Endothelial cell of umbilical vein (primary cell): Measurements from ENCODE around the gene LIMA1. TPM values are rescaled to one million over a fixed set of nuclear protein-coding genes. Genes with fewer than 3 reads are reported as not detected.

Experiments
- BruUV-seq: library from RNA; stranded (reverse); fragments of 400-500 nt; replicated peaks from 2 replicates; lab custom pipeline; 2021; lab: Mats Ljungman, UMichigan
- CTCF ChIA-PET: fragments of 300-600, 350-600 bp; sonication (Branson Sonifier 250); formaldehyde crosslinking; loops from one replicate; lab custom pipeline; 2021; ENCODE audit warnings: antibody characterized with exemption, inconsistent platforms; lab: Charles Lee
- POLR2A ChIA-PET: fragments of 300-600, 350-600 bp; sonication (Branson Sonifier 250); formaldehyde crosslinking; loops from one replicate; lab custom pipeline; 2021; ENCODE audit warnings: antibody characterized with exemption, inconsistent platforms; lab: Charles Lee
- DNase-seq: peaks from one replicate; pipeline ENCODE4 v3.0.0-alpha.2; 2011; ENCODE audit warnings: low read depth, low spot score
- FAIRE-seq: peaks from 2 replicates; lab custom pipeline; 2011; peaks lifted over from hg19 to GRCh38; lab: Jason Lieb, UNC
- H2AFZ ChIP-seq: 2 replicates; pipeline ENCODE4 v1.6.0; 2012; ENCODE audit warnings: low read depth, low read length, control low read depth, inconsistent platforms
- H3K27ac ChIP-seq: 2 replicates; pipeline ENCODE4 v1.5.1; 2011; ENCODE audit warnings: low read depth, mild to moderate bottlenecking, control low read depth, low read length, moderate library complexity; ENCODE audit not compliant: insufficient read depth
- H3K27me3 ChIP-seq, 2 experiments: 2 replicates each; pipeline versions ENCODE4 v1.6.0 to v1.6.1; 2011; ENCODE audit warnings: low read length in 2 of 2, mixed read lengths in 1 of 2; ENCODE audit not compliant: control insufficient read depth in 2 of 2, insufficient read depth in 2 of 2
- H3K36me3 ChIP-seq, 2 experiments: 2 replicates in 1 of 2; 3 replicates in 1 of 2; pipeline ENCODE4 v1.5.1; 2011; ENCODE audit warnings: low read length in 2 of 2, mild to moderate bottlenecking in 1 of 2, moderate library complexity in 1 of 2; ENCODE audit not compliant: control insufficient read depth in 2 of 2, insufficient read depth in 2 of 2; ENCODE audit errors: extremely low read depth in 1 of 2
- H3K4me1 ChIP-seq: 3 replicates; pipeline ENCODE4 v1.5.1; 2011; ENCODE audit warnings: mild to moderate bottlenecking, low read length; ENCODE audit not compliant: control insufficient read depth, insufficient read depth; ENCODE audit errors: extremely low read depth
- H3K4me2 ChIP-seq: 2 replicates; pipeline ENCODE4 v1.6.1; 2011; ENCODE audit warnings: low read length, control low read depth, mixed read lengths; ENCODE audit not compliant: insufficient read depth
- H3K4me3 ChIP-seq, 3 experiments: fragments of 200-600 bp in 1 of 3; sonication (generic), shearing (Covaris generic) in 1 of 3; replicated peaks in 1 of 3; 2 replicates each; pipeline ENCODE4 v1.5.1; 2011 to 2016; ENCODE audit warnings: control low read depth in 3 of 3, low read length in 3 of 3, mild to moderate bottlenecking in 2 of 3, inconsistent platforms in 1 of 3, low read depth in 1 of 3, moderate library complexity in 1 of 3; ENCODE audit not compliant: insufficient read depth in 1 of 3
- H3K79me2 ChIP-seq: 2 replicates; pipeline ENCODE4 v1.6.0; 2012; ENCODE audit warnings: low read length, inconsistent platforms; ENCODE audit not compliant: control insufficient read depth, insufficient read depth
- H3K9ac ChIP-seq: replicated peaks from 2 replicates; pipeline ENCODE3; 2011; ENCODE audit warnings: low read length, control low read depth; ENCODE audit not compliant: insufficient read depth; ENCODE audit errors: extremely low read depth
- H3K9me1 ChIP-seq: replicated peaks from 3 replicates; pipeline ENCODE4 v1.6.0; 2011; ENCODE audit warnings: mild to moderate bottlenecking, low read length; ENCODE audit not compliant: control insufficient read depth, insufficient read depth; ENCODE audit errors: extremely low read depth
- H3K9me3 ChIP-seq: replicated peaks from 2 replicates; pipeline ENCODE4 v1.5.1; 2012; ENCODE audit warnings: low read length, inconsistent platforms; ENCODE audit not compliant: control insufficient read depth, insufficient read depth
- H4K20me1 ChIP-seq: replicated peaks from 2 replicates; pipeline ENCODE3; 2011; ENCODE audit warnings: mild to moderate bottlenecking, low read length; ENCODE audit not compliant: control insufficient read depth, insufficient read depth; ENCODE audit errors: extremely low read depth
- CTCF ChIP-seq, 2 donors: IDR thresholded peaks; 1 replicate in 1 of 2; 2 replicates in 1 of 2; pipeline ENCODE4 v1.5.1; 2011; ENCODE audit warnings: low read length in 2 of 2, mild to moderate bottlenecking in 2 of 2, moderate library complexity in 2 of 2, control low read depth in 1 of 2, inconsistent platforms in 1 of 2, low read depth in 1 of 2; ENCODE audit not compliant: insufficient read depth in 1 of 2; ENCODE audit errors: extremely low read depth in 1 of 2
- EZH2 ChIP-seq: IDR thresholded peaks from 2 replicates; pipeline ENCODE4 v1.6.1; 2012; ENCODE audit warnings: borderline replicate concordance, low read depth, mild to moderate bottlenecking, moderate library complexity, low read length, inconsistent platforms; ENCODE audit not compliant: severe bottlenecking
- FOS ChIP-seq: IDR thresholded peaks from 2 replicates; pipeline ENCODE4 v1.6.1; 2011; ENCODE audit warnings: mild to moderate bottlenecking, low read length, moderate library complexity, borderline replicate concordance; ENCODE audit not compliant: insufficient read depth
- GATA2 ChIP-seq: IDR thresholded peaks from 2 replicates; pipeline ENCODE4 v1.7.0; 2011; ENCODE audit warnings: low read depth, mild to moderate bottlenecking, moderate library complexity, mixed read lengths, low read length; ENCODE audit not compliant: insufficient read length, insufficient read depth
- JUN ChIP-seq: IDR thresholded peaks from 2 replicates; pipeline ENCODE4 v1.6.1; 2011; ENCODE audit warnings: borderline replicate concordance, low read depth; ENCODE audit not compliant: insufficient read length, insufficient read depth
- MAX ChIP-seq: IDR thresholded peaks from 2 replicates; pipeline ENCODE4 v1.6.1; 2011; ENCODE audit not compliant: insufficient read depth, insufficient read length
- MYC ChIP-seq: IDR thresholded peaks from one replicate; pipeline ENCODE4 v1.6.1; 2011; ENCODE audit warnings: mild to moderate bottlenecking, low read depth, low read length
- POLR2A ChIP-seq: IDR thresholded peaks from 2 replicates; pipeline ENCODE4 v1.6.1; 2012; ENCODE audit warnings: low read depth, mild to moderate bottlenecking, control low read depth, low read length
- POLR2AphosphoS5 ChIP-seq: IDR thresholded peaks from 2 replicates; pipeline ENCODE4 v1.6.1; 2012; ENCODE audit warnings: low read depth, mild to moderate bottlenecking, control low read depth, low read length, moderate library complexity; ENCODE audit not compliant: insufficient read depth
- dilution Hi-C: fragments of 300-500 bp; cut with MboI; formaldehyde crosslinking; loops from one replicate; pipeline ENCODE4 v1.15.0; 2019; ENCODE audit warnings: low sequenced_read_pairs; ENCODE audit not compliant: extremely low pct_ligation_motif_present
- intact Hi-C: fragments of 100-400 bp; cut with micrococcal nuclease; formaldehyde crosslinking; loops from one replicate; pipeline ENCODE4 v1.10.0; 2022
- polyA plus RNA-seq, 4 experiments: library from polyadenylated mRNA; depleted of rRNA in 3 of 4; stranded (reverse) in 3 of 4; unstranded in 1 of 4; fragments of >200 nt; gene quantifications; 2 replicates each; pipeline versions ENCODE4 v1.2.1 to v1.2.3, GENCODE V29; 2011 to 2012; ENCODE audit warnings: missing spikeins in 1 of 4
- total RNA-seq: library from RNA; stranded (reverse); gene quantifications from 2 replicates; pipeline ENCODE4 v1.2.3, GENCODE V29; 2021

The LIMA1 gene
- total and polyA plus RNA-seq, 2 donors (not counting 3 experiments of a cell fraction or from before 2014, with no cell fraction given), result 35.0 to 87.3 TPM

GRCh38 chr12:50241178-50241577, 42.1 kb downstream of the LIMA1 start:
- no peaks in the 10 kb centered on the region for H3K79me2 ChIP-seq
- intact Hi-C loops, result no loop called here
- no peaks in the 10 kb centered on the region for H3K9me3 ChIP-seq
- CTCF ChIA-PET, result interaction anchor here (1.0 to 1.7 kb wide), 3 partner anchors 10 to 29 kb away, joined by 3 to 4 read pairs (median 3); no protein-coding TSS in a partner anchor
- H3K9me1 ChIP-seq, result no peaks in the 10 kb centered on the region
- POLR2A ChIA-PET, result no interaction called here
- FAIRE-seq, result no peak
- H3K9ac ChIP-seq, result no peak overlapping the region
- H3K4me1 ChIP-seq, result no peaks in the 10 kb centered on the region
- no peak overlapping the region for H3K4me3 ChIP-seq
- H3K4me2 ChIP-seq, result no peak overlapping the region
- peaks cover 4 to 6% of the 10 kb centered on the region in 2 experiments for H3K27me3 ChIP-seq
- TF ChIP-seq CTCF (IDR thresholded peaks at IDR 0.05; ENCODE audit: extremely low read depth in 1 of 2, insufficient read depth in 1 of 2, low read depth in 1 of 2, low read length in 2 of 2), result no peak
- TF ChIP-seq MYC, result no peak
- TF ChIP-seq POLR2AphosphoS5, result no peak
- H3K36me3 ChIP-seq, result no peaks in the 10 kb centered on the region
- dilution Hi-C loops, result no loop called here
- no peaks in the 10 kb centered on the region for H4K20me1 ChIP-seq
- H2AFZ ChIP-seq, result no peak overlapping the region
- H3K27ac ChIP-seq, result no peak overlapping the region
- BruUV-seq, result no TSS peak
- no peak for DNase-seq

GRCh38 chr12:50240792-50241114, 42.6 kb downstream of the LIMA1 start:
- no peak overlapping the region for H3K9ac ChIP-seq
- H3K36me3 ChIP-seq, result no peaks in the 10 kb centered on the region
- H3K27me3 ChIP-seq, result peaks cover 4 to 5% of the 10 kb centered on the region in 2 experiments
- no peaks in the 10 kb centered on the region for H4K20me1 ChIP-seq
- intact Hi-C loops, result no loop called here
- H3K4me3 ChIP-seq, result no peak overlapping the region
- TF ChIP-seq GATA2 (no peak), POLR2A (no peak), EZH2 (no peak), POLR2AphosphoS5 (no peak), FOS (no peak), MYC (no peak), JUN (no peak), CTCF (IDR thresholded peaks at IDR 0.05; ENCODE audit: extremely low read depth in 1 of 2, insufficient read depth in 1 of 2, low read depth in 1 of 2, low read length in 2 of 2) (no peak), MAX (no peak)
- no peak overlapping the region for H3K4me2 ChIP-seq
- no peaks in the 10 kb centered on the region for H3K79me2 ChIP-seq
- ChIA-PET CTCF (interaction anchor here (1.0 to 1.7 kb wide), 3 partner anchors 9 to 29 kb away, joined by 3 to 4 read pairs (median 3); no protein-coding TSS in a partner anchor), POLR2A (no interaction called here)
- no peak overlapping the region for H3K27ac ChIP-seq
- dilution Hi-C loops, result no loop called here
- no peak for DNase-seq
- no TSS peak for BruUV-seq
- no peaks in the 10 kb centered on the region for H3K9me1 ChIP-seq
- no peak for FAIRE-seq
- no peaks in the 10 kb centered on the region for H3K9me3 ChIP-seq
- no peak overlapping the region for H2AFZ ChIP-seq
- no peaks in the 10 kb centered on the region for H3K4me1 ChIP-seq
